Suppressor macrophage treated with lipopolysaccharide for 4 hours (primary cell): ENCODE data around the gene MOCS3.
A peak's percentile ranks its signal among the peaks of the same experiment; 100 is the strongest.

Experiments used
- DNase-seq: peaks from one replicate; pipeline ENCODE4 v3.0.0-alpha.2; 2020

MOCS3 gene

DNA sequence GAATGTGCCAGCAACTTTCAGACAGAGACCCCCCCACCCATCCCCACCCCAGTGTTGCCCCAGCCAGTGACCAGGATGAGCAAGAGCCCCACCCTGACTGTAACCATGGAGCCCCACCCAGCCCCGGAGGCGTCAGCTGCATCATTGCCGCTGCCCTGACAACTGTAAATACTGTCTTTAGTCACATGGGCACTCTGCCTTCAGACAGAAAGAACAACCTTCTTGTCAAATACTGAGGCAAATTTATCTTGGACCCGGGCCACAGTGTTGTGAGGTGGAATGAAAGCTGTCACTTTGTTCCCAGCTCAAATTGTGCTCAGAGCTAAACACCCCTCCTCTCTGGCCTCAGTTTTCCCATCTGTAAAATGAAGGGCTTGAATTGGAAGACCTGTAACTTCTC, 23.7 kb downstream of the MOCS3 start:
- DNase-seq, result peak; percentile 50

- peak; percentile 47 for DNase-seq
Measured at GRCh38 chr20:50983321-50983720, 24.7 kb downstream of the MOCS3 start.

DNA sequence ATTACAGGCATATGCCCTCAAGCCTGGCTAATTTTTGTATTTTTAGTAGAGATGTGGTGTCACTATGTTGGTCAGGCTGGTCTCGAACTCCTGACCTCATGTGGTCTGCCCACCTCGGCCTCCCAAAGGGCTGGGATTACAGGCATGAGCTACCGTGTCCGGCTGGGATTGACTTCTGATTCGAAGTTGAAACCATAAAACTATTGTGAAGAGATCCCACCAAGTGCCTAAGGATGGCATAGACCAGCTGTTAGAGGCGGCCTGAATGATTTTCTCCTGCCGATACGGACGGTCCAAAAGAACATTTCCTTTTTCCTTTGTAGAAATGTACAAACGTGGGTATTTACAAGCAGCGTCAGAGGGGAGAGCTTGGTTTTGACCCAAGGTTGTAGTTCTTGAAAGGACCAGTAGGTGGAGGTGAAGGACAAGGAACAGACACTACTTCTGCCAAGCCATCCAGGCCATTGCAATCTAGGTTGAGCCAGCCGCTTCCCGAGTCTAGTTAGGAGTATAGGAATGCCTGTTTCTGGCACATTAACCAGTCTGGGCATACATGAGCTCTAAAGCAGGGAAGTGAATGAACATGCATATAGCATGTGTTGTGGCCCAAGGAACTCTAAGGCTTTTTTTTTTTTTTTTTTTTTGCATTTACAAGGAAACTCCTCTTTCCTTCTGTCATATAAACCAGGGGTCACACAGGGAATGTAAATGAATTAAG, 29.0 kb downstream of the MOCS3 start:
- DNase-seq, result peak; percentile 84

DNA sequence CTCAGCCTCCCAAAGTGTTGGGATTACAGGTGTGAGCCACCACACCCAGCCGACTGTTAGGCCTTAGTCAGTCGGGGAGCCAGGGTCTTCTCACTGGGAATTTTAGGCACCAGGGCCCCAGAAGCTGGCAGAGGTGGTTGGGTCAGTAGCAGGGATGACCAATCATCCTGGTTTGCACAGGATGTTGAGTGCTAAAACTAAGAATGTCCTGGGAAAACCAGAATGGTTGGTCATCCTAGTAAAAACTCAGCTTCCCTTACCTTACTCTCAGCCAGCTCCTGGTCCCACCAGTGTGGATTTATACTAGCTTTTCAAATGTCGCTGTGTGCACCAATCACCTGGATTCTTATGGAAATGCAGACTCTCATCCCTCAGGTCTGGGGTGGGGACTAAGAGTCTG, 32.5 kb downstream of the MOCS3 start:
- no peak for DNase-seq

- DNase-seq, result no peak
Measured at GRCh38 chr20:50992336-50992732, 33.7 kb downstream of the MOCS3 start.

GRCh38 chr20:50992733-50993457, 34.3 kb downstream of the MOCS3 start:
- peak; percentile 66 for DNase-seq

DNA sequence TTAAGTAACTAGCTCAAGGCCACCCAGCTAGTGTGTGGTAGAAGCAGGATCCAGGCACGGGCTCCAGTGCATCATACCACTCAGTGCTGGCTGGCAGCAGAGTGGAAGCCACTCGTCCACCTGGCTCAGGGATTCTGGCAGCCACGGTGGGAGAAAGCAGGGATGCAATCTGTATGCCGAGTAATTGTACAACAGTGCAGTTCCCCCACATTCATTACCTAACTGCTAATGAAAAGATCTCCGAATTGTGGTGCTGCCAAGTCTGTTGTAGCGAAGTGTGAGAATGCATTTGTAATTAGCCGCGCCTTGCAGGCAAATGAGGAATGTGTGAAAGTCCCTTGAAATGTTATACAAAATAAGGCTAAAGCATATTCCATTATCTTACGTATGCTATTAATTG, 35.3 kb downstream of the MOCS3 start:
- DNase-seq, result no peak

DNA sequence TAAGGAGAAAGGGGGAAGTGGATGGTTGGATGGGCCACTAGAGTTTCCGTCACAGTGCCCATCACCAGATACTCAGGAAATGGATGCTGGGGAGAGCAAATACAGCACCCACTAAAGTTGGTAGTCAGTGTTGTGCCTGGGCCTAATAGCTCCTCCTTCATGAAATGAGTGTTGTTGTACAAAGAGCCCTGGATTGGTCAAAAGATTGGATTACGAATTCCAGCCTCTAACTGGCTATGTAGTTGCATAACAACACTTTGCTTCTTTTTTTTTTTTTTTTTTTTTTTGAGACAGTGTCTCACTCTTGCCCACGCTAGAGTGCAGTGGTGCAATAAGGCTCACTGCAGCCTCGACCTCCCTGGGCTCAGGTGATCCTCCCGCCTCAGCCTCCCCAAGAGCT, 36.9 kb downstream of the MOCS3 start:
- no peak for DNase-seq

DNA sequence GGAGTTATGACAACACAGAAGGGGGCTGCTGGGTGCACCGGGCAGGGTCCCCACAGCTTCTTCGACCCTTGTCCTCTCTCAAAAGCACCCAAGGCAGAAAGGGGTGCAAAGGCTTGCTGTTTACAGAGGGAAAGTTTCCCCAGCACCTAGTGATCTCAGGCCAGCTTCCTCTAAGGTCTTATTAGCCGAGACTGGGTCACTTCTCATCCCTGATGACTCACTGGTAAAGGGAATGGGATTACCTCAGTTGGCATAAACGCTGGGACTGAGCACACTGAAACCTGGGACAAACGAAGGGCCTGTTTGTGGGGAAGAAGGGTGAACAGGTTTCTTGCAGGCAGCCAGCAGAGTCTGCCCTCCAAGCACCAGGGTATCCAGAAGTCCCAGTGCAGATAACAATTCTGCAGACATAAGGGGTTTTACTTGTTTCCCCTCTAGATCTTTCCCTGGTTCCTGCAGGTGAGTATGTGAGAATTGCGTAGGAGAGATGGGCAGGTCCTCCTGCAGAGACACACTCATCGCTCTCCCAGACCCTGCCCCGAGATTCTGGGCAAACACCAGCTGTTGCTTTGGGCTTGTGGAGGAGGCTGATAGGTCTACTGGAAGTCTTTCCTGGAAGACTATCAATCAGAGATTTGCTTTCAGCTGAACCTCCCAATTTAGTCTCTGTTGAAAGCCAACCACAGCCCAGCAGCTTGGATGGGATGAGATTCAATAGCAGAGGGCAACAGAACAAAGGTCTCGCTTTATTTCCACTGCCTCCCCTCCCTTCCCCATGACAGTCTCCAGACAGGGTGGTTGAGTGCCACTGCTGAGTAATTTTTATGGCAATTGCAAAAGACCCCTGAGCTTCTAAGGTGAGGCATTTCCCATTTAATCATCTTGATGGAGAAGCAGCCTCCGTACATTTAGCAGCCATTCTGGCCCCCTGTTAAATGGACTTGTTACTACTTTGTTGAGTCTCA, 38.6 kb downstream of the MOCS3 start:
- DNase-seq, result no peak

GRCh38 chr20:50999355-50999754, 40.7 kb downstream of the MOCS3 start:
- DNase-seq, result no peak

DNA sequence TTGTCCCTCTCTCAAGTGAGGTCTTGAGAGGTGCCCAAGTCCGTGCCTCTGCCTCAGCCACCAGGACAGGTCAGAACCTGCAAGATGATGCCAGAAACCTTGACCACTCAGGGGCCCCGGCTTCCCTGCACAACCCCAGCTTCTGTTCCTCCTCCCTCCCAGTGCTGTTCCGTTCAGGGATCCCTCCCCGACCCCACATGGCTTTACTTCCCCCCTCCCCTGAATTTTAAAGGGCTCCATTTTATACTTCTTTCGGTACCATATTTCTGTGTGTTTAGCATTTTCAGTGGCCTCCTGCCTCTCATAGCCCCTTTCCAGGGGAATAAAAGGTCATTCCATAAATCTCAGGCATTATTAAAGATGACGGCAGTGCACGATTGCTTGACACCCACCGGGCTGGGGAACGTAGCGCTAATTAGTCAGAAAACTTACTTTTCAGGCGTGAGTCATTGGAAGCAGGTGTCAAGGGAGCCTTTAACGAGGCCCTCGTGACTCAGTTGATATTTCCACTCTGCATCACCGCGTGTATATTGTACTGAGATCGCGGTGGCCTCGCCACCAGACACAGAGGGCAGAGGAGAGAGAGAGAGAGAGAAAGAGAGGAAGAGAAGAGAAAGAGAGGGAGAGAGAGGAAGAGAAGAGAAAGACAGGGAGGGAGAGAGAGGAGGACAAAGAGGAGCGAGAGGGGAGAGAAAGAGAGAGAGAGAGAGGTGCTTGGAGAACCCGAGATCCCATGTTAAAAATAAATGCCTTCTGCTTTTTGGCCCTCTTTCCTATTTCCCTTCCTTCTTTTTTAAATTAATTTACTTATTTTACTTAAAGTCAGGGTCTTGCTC, 43.0 kb downstream of the MOCS3 start:
- no peak for DNase-seq

DNA sequence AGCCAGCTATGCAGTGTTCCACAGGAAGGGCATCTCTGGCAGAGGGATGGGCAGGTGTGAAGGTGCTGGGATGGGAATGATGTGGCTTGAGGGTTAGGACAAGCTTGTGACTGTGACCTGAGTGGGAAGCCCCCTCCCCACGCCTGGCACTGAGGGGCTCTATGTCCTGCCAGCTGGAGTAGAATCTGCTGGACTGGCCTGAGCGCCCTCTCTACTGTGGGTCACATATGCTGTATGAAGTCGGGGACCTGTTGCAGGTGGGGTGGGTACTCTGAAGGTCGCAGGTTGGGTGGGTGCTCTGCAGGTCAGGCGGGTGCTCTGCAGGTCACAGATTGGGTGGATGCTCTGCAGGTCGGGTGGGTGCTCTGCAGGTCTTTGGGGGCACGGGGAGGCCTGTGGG, 44.0 kb downstream of the MOCS3 start:
- no peak for DNase-seq

DNA sequence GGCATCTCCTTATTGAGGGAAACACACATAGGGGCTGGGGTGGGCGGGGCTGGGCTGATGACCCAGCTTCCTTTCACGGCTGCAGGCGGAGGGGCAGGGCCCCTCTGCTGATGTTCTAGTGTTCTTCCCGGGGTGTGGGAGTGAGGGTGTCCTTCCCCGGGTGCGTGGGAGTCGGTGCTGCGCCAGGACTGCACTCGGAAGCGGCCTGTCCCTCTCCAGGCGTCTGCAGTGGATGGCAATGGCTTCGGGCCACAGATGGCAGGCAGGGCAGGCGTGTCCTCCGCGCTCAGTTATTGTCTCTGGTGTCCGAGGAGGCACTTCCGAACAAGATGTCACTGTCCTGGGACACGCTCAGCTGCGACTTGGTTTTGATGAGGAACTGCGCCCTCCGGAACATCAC, 45.1 kb downstream of the MOCS3 start:
- DNase-seq, result no peak

- no peak for DNase-seq
Measured at GRCh38 chr20:51004305-51004727, 45.7 kb downstream of the MOCS3 start.

- DNase-seq, result no peak
Measured at GRCh38 chr20:51004781-51005180, 46.2 kb downstream of the MOCS3 start.

GRCh38 chr20:51005214-51005613, 46.6 kb downstream of the MOCS3 start:
- DNase-seq, result no peak

GRCh38 chr20:51008718-51009117, 50.1 kb downstream of the MOCS3 start:
- no peak for DNase-seq

DNA sequence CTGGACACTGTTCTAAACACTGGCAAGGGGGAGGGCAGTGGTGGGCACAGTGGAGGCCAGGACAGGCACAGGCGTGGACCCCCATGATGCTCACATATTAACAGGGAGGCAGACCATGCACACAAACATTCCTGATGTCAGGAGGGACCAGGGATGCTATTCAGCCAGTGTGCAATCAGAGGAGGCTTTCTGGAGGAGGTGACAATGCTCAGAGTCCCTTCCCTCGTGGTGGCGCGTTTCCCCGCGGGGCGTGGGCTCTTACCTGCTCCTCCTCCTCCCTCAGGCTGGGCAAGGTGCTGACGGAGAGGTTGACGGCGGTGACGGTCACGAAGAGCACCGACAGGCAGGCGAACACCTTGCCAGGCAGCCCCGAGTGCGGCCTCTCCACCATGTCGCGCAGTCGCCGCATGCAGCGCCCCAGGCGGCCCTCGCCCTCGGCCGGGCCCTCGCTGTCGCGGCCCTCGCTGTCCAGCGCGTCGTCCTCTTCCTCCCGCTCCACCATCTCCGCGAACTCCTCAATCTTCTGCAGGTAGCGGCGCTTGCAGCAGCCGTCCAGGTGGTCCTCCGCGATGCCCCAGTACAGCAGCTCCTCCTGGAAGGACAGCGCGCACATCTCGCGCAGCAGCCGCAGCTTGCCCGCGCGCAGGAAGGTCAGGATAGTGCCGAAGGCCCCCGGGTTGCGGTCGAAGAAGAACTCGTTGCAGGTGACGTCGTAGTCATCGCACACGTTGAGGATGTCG, 50.9 kb downstream of the MOCS3 start:
- no peak for DNase-seq

DNA sequence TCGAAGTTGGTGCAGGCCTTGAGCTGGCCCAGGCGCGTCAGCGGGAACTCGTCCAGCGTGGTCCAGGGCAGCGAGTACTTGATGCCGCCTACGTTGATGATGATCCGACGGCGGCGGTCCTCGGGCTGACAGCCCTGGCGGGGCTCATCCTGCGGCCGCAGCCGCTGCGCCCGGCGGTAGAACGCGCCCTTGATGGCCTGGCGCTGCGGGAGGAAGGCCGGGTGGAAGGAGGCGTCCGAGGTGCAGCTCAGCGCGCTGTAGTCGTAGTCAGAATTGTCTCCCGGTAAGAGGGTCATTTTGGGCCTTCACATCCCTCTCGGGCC, 51.4 kb downstream of the MOCS3 start:
- DNase-seq, result no peak

DNA sequence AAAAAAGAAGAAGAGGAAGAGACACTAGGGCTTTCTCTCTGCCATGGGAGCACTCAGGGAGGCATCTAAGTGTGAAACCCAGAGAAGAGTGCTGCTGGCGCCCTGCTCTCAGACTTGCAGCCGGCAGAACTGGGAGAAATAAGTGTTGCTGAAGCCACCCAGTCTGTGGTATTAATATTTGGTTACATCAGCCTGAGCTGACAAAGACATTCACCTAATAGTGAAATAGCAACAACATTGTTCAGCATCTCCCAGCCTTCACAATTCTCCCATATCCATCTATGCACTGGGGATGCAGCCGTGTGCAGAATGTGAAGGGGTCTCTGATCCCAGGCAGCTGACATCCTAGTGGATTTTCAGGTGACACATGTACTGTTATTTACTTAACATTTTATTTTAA, 52.3 kb downstream of the MOCS3 start:
- DNase-seq, result no peak

DNA sequence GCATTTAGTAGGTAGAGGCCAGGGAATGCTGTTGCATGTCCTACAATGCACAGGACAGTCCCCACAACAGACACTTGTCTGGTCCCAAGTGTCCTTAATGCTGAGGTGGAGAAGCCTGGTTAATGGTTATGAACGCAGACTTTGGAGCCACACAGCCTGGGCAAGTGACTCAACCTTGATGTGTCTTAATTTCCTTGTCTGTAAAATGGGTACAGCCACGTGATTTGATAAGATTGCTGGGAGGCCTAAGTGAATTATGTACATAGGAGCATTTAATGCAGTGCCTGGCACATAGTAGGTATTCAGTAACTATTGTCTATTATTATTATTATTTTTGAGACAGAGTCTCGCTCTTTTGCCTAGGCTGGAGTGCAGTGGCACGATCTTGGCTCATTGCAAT, 52.9 kb downstream of the MOCS3 start:
- DNase-seq, result no peak

DNA sequence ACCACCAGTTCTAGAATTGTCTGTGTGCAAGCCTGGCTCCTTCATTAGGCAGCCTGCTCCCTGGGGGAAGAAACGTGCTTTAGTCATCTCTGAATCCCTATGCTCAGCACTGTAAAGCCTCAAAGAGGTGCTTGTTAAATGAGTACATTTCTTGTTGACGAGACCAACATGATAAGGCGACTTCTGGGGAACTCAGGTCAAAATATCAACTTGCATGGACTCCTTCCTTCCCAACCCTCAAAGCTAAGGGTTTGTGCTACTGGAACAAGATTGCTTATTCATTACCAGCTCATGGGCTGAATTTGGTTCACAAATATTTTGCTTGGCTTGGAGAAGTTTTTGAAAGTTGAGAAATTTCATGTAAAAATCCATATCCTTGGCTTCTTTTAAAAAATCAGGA, 53.7 kb downstream of the MOCS3 start:
- no peak for DNase-seq
